ENCODE results near the gene AFF1.
A peak's percentile ranks its signal among the peaks of the same experiment; 100 is the strongest.
"Not testable (repeated sequence)": the region's sequence is repeated elsewhere in the genome, so short reads cannot be mapped to it uniquely, and the experiment has no call there.

AFF1 gene

GRCh38 chr4:87122252-87122651 is 187.4 kb downstream of the AFF1 start:
- DNase-seq (ENCODE audit: insufficient read length) (no peak), FAIRE-seq (no peak)
- no peak for TF ChIP-seq TAF1 (IDR thresholded peaks at IDR 0.05; ENCODE audit: borderline replicate concordance, low read depth, low read length)
- TF ChIP-seq POLR2AphosphoS5 (IDR thresholded peaks at IDR 0.05; ENCODE audit: low read depth, low read length) = no peak
- TF ChIP-seq POLR2A (IDR thresholded peaks at IDR 0.05; ENCODE audit: low read depth, low read length) = no peak

- no peak for FAIRE-seq
- no peak for TF ChIP-seq POLR2AphosphoS5 (IDR thresholded peaks at IDR 0.05; ENCODE audit: low read depth, low read length)
- no peak for TF ChIP-seq TAF1 (IDR thresholded peaks at IDR 0.05; ENCODE audit: borderline replicate concordance, low read depth, low read length)
- no peak for TF ChIP-seq POLR2A (IDR thresholded peaks at IDR 0.05; ENCODE audit: low read depth, low read length)
- DNase-seq (ENCODE audit: insufficient read length) = no peak
Observed at GRCh38 chr4:87126056-87126455, 191.2 kb downstream of the AFF1 start.

DNA sequence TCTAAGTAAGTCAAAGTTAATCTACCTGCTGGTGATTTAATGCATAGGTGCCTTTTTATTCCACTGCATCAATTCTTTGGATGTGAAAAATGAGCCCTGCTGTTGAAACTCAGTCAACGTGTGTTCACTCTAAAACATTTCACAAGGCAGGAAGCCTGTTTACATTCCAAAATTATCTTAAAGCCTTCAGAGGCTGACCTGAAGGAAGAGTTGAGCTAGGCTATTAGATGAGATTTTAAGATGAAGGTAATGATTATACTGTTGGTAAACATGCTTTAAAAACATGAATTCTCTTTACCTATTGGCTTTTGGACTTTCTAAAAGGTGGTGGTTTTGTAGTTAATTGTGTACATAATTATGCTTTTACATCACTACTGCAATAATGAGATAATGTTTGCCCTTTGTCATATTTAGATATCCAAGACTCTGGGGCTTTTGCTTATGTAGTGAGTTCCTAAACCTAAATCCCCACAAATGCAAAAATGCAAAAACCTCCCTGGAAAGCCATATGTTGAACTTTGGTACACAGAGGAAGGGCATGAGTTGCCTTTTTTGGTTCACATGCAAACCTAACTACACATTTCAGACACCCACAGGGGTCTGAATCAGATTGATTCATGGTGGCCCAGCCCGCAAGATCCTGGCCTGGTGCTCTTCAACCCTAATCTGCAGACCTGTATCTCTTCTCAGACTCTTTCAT is 193.3 kb downstream of the AFF1 start:
- no peak for FAIRE-seq
- no peak for DNase-seq (ENCODE audit: insufficient read length)
- TF ChIP-seq POLR2A (IDR thresholded peaks at IDR 0.05; ENCODE audit: low read depth, low read length) = no peak
- TF ChIP-seq POLR2AphosphoS5 (IDR thresholded peaks at IDR 0.05; ENCODE audit: low read depth, low read length) = no peak
- TF ChIP-seq TAF1 (IDR thresholded peaks at IDR 0.05; ENCODE audit: borderline replicate concordance, low read depth, low read length) = no peak

GRCh38 chr4:87129681-87130080 is 194.9 kb downstream of the AFF1 start:
- FAIRE-seq (no peak), DNase-seq (ENCODE audit: insufficient read length) (no peak)
- TF ChIP-seq TAF1 (IDR thresholded peaks at IDR 0.05; ENCODE audit: borderline replicate concordance, low read depth, low read length) (no peak), POLR2A (IDR thresholded peaks at IDR 0.05; ENCODE audit: low read depth, low read length) (no peak), POLR2AphosphoS5 (IDR thresholded peaks at IDR 0.05; ENCODE audit: low read depth, low read length) (no peak)

DNA sequence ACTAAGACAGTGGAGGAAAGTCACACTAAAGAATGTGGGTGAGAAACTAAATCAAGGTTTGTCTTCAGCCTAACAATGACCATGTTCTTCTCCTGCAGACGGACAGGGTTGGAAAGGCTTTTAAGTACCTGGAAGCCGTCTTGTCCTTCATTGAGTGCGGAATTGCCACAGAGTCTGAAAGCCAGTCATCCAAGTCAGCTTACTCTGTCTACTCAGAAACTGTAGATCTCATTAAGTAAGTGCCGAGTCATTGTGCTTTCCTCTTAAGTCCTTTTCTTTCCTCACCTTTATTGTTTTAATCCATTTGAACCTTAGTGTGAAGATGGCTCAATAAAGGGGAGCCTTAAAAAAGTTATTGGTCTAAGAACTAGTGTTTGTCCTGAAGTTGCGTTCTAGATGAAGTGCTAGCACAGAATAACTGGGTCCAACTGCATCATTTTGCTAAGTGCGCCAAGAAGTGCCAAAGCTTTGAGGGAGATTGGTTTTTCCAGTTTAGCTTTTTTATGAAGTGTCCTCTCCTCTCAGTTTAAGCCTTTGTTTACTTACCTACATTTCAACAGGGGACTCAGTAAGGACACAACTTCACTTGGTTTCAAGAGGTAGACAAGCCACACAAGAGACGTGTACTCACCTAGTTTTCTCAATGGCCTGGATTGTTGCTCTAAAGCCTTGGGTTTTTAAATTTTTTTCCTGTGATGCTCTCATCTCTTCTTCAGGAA is 196.3 kb downstream of the AFF1 start:
- DNase-seq (ENCODE audit: insufficient read length) (no peak), FAIRE-seq (peak; percentile 68)
- TF ChIP-seq POLR2A (IDR thresholded peaks at IDR 0.05; ENCODE audit: low read depth, low read length) = no peak
- TF ChIP-seq TAF1 (IDR thresholded peaks at IDR 0.05; ENCODE audit: borderline replicate concordance, low read depth, low read length) = no peak
- TF ChIP-seq POLR2AphosphoS5 (IDR thresholded peaks at IDR 0.05; ENCODE audit: low read depth, low read length) = no peak

DNA sequence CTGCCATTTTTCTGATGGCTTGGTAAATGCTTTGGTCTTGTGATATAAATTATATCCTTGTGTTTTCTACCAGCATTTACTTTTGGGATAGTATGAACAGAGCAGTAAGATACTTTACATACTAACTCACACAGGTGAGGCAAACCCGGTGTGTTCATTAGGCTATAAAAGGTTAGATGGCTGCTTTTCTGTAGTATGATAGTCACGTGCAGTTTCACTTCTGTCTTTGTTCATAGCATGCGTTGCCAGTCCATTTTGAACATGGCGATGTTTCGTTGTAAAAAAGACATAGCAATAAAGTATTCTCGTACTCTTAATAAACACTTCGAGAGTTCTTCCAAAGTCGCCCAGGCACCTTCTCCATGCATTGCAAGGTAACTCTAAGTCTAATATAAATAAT is 197.2 kb downstream of the AFF1 start:
- TF ChIP-seq POLR2A (IDR thresholded peaks at IDR 0.05; ENCODE audit: low read depth, low read length) (no peak), POLR2AphosphoS5 (IDR thresholded peaks at IDR 0.05; ENCODE audit: low read depth, low read length) (no peak), TAF1 (IDR thresholded peaks at IDR 0.05; ENCODE audit: borderline replicate concordance, low read depth, low read length) (no peak)
- no peak for FAIRE-seq
- no peak for DNase-seq (ENCODE audit: insufficient read length)

GRCh38 chr4:87133183-87133582 is 198.4 kb downstream of the AFF1 start:
- DNase-seq (ENCODE audit: insufficient read length) = no peak
- no peak for FAIRE-seq
- no peak for TF ChIP-seq POLR2AphosphoS5 (IDR thresholded peaks at IDR 0.05; ENCODE audit: low read depth, low read length)
- no peak for TF ChIP-seq POLR2A (IDR thresholded peaks at IDR 0.05; ENCODE audit: low read depth, low read length)

GRCh38 chr4:87134122-87134521 is 199.3 kb downstream of the AFF1 start:
- no peak for TF ChIP-seq POLR2AphosphoS5 (IDR thresholded peaks at IDR 0.05; ENCODE audit: low read depth, low read length)
- no peak for TF ChIP-seq TAF1 (IDR thresholded peaks at IDR 0.05; ENCODE audit: borderline replicate concordance, low read depth, low read length)
- TF ChIP-seq POLR2A (IDR thresholded peaks at IDR 0.05; ENCODE audit: low read depth, low read length) = no peak
- DNase-seq (ENCODE audit: insufficient read length) (no peak), FAIRE-seq (no peak)

DNA sequence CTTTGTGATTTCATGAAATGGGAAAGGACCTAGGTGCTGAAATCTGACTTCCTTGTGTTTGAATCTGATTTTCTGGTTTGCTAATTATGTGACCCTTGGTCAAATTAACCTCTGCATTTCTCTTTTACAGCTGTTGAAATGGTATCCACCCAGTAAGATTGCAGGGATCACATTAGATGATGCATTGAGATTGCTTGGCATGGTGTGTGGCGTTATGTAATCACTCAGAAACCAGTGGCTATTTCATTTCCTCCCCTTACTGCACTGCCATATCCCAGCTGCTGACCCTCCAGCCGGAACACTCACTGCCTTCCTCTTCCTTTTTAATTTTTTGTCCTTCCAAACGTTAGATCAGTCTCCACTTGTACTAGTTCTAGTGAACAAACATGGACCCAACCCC is 206.6 kb downstream of the AFF1 start:
- no peak for FAIRE-seq
- TF ChIP-seq POLR2AphosphoS5 (IDR thresholded peaks at IDR 0.05; ENCODE audit: low read depth, low read length) (no peak), POLR2A (IDR thresholded peaks at IDR 0.05; ENCODE audit: low read depth, low read length) (no peak), TAF1 (IDR thresholded peaks at IDR 0.05; ENCODE audit: borderline replicate concordance, low read depth, low read length) (no peak)
- no peak for DNase-seq (ENCODE audit: insufficient read length)

GRCh38 chr4:87144356-87144755 is 209.5 kb downstream of the AFF1 start:
- TF ChIP-seq POLR2A (IDR thresholded peaks at IDR 0.05; ENCODE audit: low read depth, low read length) (no peak), POLR2AphosphoS5 (IDR thresholded peaks at IDR 0.05; ENCODE audit: low read depth, low read length) (no peak), TAF1 (IDR thresholded peaks at IDR 0.05; ENCODE audit: borderline replicate concordance, low read depth, low read length) (no peak)
- FAIRE-seq = no peak
- no peak for DNase-seq (ENCODE audit: insufficient read length)

DNA sequence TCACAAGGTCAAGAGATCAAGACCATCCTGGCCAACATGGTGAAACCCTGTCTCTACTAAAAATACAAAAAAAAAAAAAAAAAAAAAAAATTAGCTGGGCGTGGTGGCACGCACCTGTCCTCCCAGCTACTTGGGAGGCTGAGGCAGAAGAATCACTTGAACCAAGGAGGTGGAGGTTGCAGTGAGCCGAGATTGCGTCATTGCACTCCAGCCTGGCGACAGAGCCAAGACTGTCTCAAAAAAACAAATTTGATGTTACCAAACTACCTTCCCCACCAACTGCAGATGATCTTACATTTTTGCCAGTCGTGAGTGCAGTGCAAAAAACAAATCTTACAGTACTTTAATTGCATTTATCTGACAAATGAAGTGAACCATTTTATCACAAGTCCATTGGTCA is 211.1 kb downstream of the AFF1 start:
- not testable (repeated sequence) for FAIRE-seq; DNase-seq (ENCODE audit: insufficient read length)

DNA sequence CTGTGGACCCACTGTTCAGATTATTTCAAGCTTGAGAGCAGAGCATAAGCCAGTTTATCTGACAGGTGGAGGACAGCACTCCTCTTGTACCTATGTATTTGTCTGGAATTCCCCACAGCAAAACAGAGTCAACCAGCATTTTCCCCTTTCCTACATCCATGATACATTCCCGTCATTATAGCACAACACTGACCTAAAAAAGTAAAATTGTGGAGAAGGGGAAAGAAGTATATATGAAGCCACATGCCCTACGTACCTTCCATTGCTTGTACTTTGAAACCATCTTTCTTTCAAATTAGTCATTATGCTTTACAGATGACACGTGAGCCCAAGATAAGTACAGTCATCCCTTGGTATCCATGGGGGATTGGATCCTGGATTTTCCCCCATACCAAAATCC is 212.3 kb downstream of the AFF1 start:
- DNase-seq (ENCODE audit: insufficient read length) (no peak), FAIRE-seq (no peak)
- TF ChIP-seq POLR2A (IDR thresholded peaks at IDR 0.05; ENCODE audit: low read depth, low read length) (0 out of 2 replicates have a peak, but pooled peaks have one; percentile 12), POLR2AphosphoS5 (IDR thresholded peaks at IDR 0.05; ENCODE audit: low read depth, low read length) (no peak)

All from GM12892 (cell line).